ENCODE results near the gene DOK5.

The DOK5 gene

DNA sequence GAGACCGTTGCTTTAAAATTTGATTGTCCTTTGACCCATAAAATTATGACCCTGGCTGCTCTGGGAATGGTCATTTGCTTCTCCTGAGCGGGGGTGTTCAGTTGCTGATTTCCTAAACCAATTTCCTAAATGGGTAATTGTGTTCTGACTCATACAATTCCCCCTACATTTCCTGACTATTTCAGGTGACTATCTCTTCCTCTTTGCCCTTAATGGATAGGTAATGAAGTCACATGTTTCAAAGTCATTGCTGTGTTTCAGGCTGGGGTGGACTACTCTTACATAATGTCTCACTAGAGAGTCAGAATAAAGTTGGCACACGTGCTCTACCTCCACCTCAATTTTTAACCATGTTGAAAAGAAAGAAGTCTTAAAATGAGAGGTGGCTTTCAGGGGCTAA is 109.8 kb downstream of the DOK5 start:
- no peaks in the 10 kb centered on the region for H3K36me3 ChIP-seq (ENCODE audit: control insufficient read depth, insufficient read depth, low read length)
- H3K4me1 ChIP-seq (ENCODE audit: control insufficient read depth, insufficient read depth, low read length, poor library complexity, severe bottlenecking), result no peaks in the 10 kb centered on the region
- 80 to 89% methylated on average over 1 to 2 of the region's 3 CpGs for WGBS, 2 experiments (ENCODE audit: insufficient coverage in 2 of 2)
- no peaks in the 10 kb centered on the region for H3K9me3 ChIP-seq (ENCODE audit: control insufficient read depth, low read length)
- no peak overlapping the region for H3K27ac ChIP-seq (ENCODE audit: low read depth, low read length, severe bottlenecking)
- H3K4me3 ChIP-seq (ENCODE audit: extremely low read depth, insufficient read depth, low read length, poor library complexity, severe bottlenecking), result no peak overlapping the region

DNA sequence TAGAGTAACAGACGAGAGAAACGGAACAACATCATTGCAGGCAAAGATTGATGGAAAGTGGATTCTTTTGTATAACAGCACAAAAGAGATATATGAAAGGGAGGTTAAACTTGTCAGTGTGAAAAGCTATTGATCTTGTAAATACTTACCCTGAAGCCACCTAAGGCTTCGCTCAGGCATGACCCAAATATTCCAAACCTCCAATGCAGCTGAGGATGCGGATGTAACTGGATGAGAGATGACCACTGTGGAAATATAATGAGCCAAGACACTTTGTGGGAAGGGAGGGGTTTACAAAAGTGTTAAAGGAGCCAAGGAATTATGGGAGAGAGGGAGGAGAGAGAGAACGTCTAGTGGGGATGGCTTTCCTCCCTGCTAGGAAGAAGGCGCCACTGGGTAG is 112.0 kb downstream of the DOK5 start:
- 63 to 95% methylated on average over 1 to 4 of the region's 6 CpGs for WGBS, 2 experiments (ENCODE audit: insufficient coverage in 2 of 2)
- H3K4me1 ChIP-seq (ENCODE audit: control insufficient read depth, insufficient read depth, low read length, poor library complexity, severe bottlenecking), result no peaks in the 10 kb centered on the region
- H3K4me3 ChIP-seq (ENCODE audit: extremely low read depth, insufficient read depth, low read length, poor library complexity, severe bottlenecking), result no peak overlapping the region
- H3K36me3 ChIP-seq (ENCODE audit: control insufficient read depth, insufficient read depth, low read length), result no peaks in the 10 kb centered on the region
- no peak overlapping the region for H3K27ac ChIP-seq (ENCODE audit: low read depth, low read length, severe bottlenecking)
- no peaks in the 10 kb centered on the region for H3K9me3 ChIP-seq (ENCODE audit: control insufficient read depth, low read length)

DNA sequence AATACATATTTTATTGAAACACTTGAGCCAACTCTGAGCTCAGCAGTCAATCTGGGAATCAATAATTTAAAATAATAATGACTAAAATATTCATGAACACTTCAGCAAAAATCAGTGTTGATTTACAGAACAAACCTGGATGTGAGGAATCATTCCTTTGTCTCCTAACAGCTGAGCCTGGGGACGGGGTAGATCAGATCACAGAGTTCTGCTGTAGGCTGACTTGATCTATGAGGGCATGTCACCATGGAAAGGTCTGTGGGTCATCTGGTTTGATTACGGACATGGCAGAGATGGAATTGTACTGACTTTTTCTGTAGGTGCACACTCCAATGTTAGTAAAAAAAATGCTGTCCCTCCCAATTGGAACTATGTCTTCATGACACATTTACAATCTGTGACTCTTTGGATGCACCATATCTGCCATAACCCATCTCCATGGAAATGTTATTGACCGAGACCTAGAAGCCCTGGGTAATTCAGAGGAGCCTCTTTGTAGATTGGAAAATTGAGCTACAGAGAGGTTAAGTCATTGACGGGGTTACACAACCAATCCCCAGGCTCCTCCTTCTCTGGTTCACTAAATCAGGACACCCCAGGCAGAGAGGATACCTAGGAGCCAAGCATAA is 114.1 kb downstream of the DOK5 start:
- H3K27ac ChIP-seq (ENCODE audit: low read depth, low read length, severe bottlenecking), result no peak overlapping the region
- H3K4me1 ChIP-seq (ENCODE audit: control insufficient read depth, insufficient read depth, low read length, poor library complexity, severe bottlenecking), result no peaks in the 10 kb centered on the region
- no peaks in the 10 kb centered on the region for H3K36me3 ChIP-seq (ENCODE audit: control insufficient read depth, insufficient read depth, low read length)
- H3K4me3 ChIP-seq (ENCODE audit: extremely low read depth, insufficient read depth, low read length, poor library complexity, severe bottlenecking), result no peak overlapping the region
- H3K9me3 ChIP-seq (ENCODE audit: control insufficient read depth, low read length), result no peaks in the 10 kb centered on the region
- WGBS, 2 experiments (ENCODE audit: insufficient coverage in 2 of 2), result 87 to 94% methylated on average over 2 of the region's 4 CpGs

DNA sequence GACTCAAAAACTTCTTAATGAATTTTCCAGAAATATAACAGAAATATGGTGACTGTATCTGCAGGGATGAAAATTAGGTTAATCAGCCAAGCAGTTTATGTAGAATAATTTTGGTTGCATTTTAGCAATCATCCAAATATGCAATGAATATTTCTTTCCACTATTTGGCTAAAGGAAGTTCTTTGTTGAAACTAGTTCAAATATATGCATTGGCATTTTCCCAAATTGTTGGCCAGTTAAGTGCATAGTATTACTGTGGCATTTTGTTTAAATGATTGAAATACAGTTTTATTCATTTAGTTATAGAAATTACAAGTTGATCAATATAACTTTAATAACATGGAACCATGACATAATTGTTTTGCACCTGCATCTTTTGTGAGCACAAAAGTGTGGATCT is 115.5 kb downstream of the DOK5 start:
- no peaks in the 10 kb centered on the region for H3K9me3 ChIP-seq (ENCODE audit: control insufficient read depth, low read length)
- H3K4me3 ChIP-seq (ENCODE audit: extremely low read depth, insufficient read depth, low read length, poor library complexity, severe bottlenecking), result no peak overlapping the region
- no peaks in the 10 kb centered on the region for H3K36me3 ChIP-seq (ENCODE audit: control insufficient read depth, insufficient read depth, low read length)
- H3K27ac ChIP-seq (ENCODE audit: low read depth, low read length, severe bottlenecking), result no peak overlapping the region
- H3K4me1 ChIP-seq (ENCODE audit: control insufficient read depth, insufficient read depth, low read length, poor library complexity, severe bottlenecking), result no peaks in the 10 kb centered on the region

DNA sequence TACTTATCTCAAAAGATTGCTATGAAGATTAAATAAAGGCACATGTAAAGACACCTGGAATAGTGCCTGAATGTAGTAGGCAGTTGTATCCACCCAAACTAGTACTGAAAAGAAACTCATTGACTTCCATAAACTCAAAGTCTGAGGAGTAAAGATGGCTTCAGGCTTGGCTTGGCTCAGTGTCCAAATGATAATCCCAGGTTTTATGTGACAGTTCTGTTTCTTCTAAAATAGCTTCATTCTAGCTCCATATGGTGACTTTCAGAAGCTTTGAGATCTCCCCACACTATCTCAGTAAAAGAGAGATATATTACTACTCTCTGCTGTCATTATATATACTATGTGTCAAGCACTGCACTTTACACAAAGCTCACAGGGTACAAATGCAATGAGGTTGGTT is 121.3 kb downstream of the DOK5 start:
- Histone ChIP-seq H3K9me3 (ENCODE audit: control insufficient read depth, low read length) (peaks cover 8% of the 10 kb centered on the region), H3K27ac (ENCODE audit: low read depth, low read length, severe bottlenecking) (no peak overlapping the region), H3K4me1 (ENCODE audit: control insufficient read depth, insufficient read depth, low read length, poor library complexity, severe bottlenecking) (no peaks in the 10 kb centered on the region), H3K4me3 (ENCODE audit: extremely low read depth, insufficient read depth, low read length, poor library complexity, severe bottlenecking) (no peak overlapping the region), H3K36me3 (ENCODE audit: control insufficient read depth, insufficient read depth, low read length) (no peaks in the 10 kb centered on the region)

DNA sequence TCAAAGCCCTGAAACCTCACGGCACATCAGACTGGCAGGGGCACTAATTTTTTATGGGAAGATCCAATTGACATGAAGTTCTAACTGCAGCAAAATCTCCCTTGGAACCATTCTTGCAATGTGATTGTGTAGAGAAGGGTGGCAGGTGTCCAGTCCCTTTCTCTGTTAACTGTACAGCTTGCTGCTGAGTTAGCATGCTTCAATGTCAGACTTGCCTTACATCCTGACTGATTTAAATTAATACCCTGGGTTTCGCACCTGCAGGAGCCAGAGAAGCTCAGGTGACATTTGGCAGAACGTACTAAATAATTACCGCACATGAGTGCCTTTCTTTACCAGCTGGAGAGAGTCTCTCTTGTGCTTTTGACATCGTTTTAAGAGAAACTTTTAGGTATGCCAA is 123.0 kb downstream of the DOK5 start:
- Histone ChIP-seq H3K27ac (ENCODE audit: low read depth, low read length, severe bottlenecking) (no peak overlapping the region), H3K4me1 (ENCODE audit: control insufficient read depth, insufficient read depth, low read length, poor library complexity, severe bottlenecking) (no peaks in the 10 kb centered on the region), H3K36me3 (ENCODE audit: control insufficient read depth, insufficient read depth, low read length) (no peaks in the 10 kb centered on the region), H3K4me3 (ENCODE audit: extremely low read depth, insufficient read depth, low read length, poor library complexity, severe bottlenecking) (no peak overlapping the region), H3K9me3 (ENCODE audit: control insufficient read depth, low read length) (peaks cover 8% of the 10 kb centered on the region)
- 97 to 100% methylated on average over 3 of the region's 5 CpGs for WGBS, 2 experiments (ENCODE audit: insufficient coverage in 2 of 2)

DNA sequence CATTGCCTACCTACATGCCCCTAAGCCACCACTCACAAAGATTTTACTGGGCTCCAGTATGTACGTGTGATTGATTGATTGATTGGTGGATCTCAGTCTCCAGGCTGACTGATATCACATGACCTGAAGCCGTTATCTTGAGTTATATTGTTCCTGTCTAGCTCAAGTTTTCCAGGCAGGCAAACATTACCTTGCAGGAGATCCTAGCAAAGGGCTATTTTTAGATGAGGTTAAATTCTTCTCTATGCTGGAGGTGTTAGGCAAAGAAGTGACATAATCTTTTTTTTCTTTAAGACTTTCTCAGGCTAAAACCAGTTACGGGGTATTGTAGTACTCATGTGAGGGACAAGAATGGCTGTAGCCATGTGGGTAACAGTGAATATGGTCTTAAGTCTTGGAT is 125.2 kb downstream of the DOK5 start:
- no peaks in the 10 kb centered on the region for H3K4me1 ChIP-seq (ENCODE audit: control insufficient read depth, insufficient read depth, low read length, poor library complexity, severe bottlenecking)
- no peak overlapping the region for H3K27ac ChIP-seq (ENCODE audit: low read depth, low read length, severe bottlenecking)
- WGBS, 2 experiments (ENCODE audit: insufficient coverage in 2 of 2), result 86 to 96% methylated on average over 2 to 3 of the region's 3 CpGs
- H3K36me3 ChIP-seq (ENCODE audit: control insufficient read depth, insufficient read depth, low read length), result no peaks in the 10 kb centered on the region
- no peak overlapping the region for H3K4me3 ChIP-seq (ENCODE audit: extremely low read depth, insufficient read depth, low read length, poor library complexity, severe bottlenecking)
- H3K9me3 ChIP-seq (ENCODE audit: control insufficient read depth, low read length), result peaks cover 8% of the 10 kb centered on the region

DNA sequence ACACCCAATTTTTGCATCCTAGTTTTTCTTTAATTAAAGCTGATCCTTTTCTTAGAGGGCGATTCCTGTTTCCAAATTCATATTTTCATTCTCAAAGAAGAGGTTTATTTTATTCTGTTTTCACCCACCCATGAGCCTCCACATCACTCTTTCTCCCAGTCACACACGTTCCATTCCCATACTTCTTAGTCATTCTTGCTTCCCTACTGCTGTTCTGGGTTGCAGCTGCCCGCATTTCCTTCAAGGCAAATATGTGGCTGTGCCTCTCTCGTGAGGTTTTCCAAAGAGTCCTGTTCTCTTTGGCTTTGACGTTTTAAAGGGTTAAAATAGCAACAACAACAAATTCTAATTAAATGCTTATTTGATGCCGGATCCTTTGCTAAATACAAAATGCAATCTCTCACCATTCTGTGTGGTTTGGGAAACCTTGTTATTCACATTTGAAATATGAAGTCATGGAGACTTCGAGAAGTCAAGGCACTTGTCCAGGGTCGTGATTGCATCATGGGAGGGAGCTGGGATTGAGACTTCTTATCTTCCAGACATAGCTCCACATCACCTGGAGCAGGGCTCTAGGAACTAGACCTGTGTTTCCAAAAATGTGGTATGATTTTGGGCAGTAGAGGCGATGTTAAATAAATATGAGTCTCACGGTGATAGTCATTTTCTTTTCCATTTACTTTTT is 126.6 kb downstream of the DOK5 start:
- no peaks in the 10 kb centered on the region for H3K36me3 ChIP-seq (ENCODE audit: control insufficient read depth, insufficient read depth, low read length)
- WGBS, 2 experiments (ENCODE audit: insufficient coverage in 2 of 2), result 87 to 89% methylated on average over 5 to 6 of the region's 10 CpGs
- H3K4me3 ChIP-seq (ENCODE audit: extremely low read depth, insufficient read depth, low read length, poor library complexity, severe bottlenecking), result no peak overlapping the region
- H3K9me3 ChIP-seq (ENCODE audit: control insufficient read depth, low read length), result peaks cover 8% of the 10 kb centered on the region
- no peak overlapping the region for H3K27ac ChIP-seq (ENCODE audit: low read depth, low read length, severe bottlenecking)
- no peaks in the 10 kb centered on the region for H3K4me1 ChIP-seq (ENCODE audit: control insufficient read depth, insufficient read depth, low read length, poor library complexity, severe bottlenecking)

DNA sequence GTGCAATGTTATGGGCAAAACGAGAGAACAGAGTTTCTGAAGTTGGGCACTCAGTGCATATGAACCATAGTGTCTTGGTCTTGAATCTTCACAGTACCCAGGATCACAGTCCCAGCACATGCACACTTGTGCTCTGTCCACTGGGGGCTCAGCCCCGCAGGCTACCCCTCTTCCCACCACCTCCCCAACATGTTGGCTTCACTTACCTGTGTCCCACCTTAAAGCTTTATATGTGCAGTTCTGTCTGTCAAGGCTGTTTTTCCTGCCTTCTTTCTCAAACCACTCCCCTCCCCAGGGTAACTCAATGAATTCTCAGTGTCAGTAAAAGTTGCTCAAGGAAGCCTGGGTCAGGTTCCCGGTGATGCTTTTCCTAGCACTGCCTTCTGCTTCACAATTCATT is 129.9 kb downstream of the DOK5 start:
- Histone ChIP-seq H3K4me3 (ENCODE audit: extremely low read depth, insufficient read depth, low read length, poor library complexity, severe bottlenecking) (no peak overlapping the region), H3K9me3 (ENCODE audit: control insufficient read depth, low read length) (peaks cover 3% of the 10 kb centered on the region), H3K27ac (ENCODE audit: low read depth, low read length, severe bottlenecking) (no peak overlapping the region), H3K36me3 (ENCODE audit: control insufficient read depth, insufficient read depth, low read length) (no peaks in the 10 kb centered on the region), H3K4me1 (ENCODE audit: control insufficient read depth, insufficient read depth, low read length, poor library complexity, severe bottlenecking) (no peaks in the 10 kb centered on the region)
- WGBS, 2 experiments (ENCODE audit: insufficient coverage in 2 of 2), result 92 to 100% methylated on average over 1 of the region's 3 CpGs

DNA sequence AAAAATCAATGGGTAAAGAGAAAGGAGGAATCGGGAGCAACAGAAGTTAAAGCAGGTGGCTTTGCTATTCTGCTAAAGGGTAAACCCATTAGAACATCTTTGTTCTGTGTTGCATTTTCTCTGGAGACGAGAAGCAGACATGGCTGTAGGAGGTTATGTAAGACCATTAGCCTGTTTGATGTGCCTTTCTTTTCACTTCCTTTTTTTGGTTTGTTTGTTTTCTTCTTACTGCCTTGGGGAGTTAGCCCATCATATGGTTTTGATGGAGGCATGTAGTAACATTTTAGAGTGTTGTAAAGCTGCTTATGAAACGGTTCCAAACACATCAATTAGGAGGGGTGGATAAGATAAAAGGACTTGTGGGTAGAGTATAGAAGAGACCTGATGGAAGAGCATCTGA is 131.0 kb downstream of the DOK5 start:
- H3K36me3 ChIP-seq (ENCODE audit: control insufficient read depth, insufficient read depth, low read length), result no peaks in the 10 kb centered on the region
- no peak overlapping the region for H3K27ac ChIP-seq (ENCODE audit: low read depth, low read length, severe bottlenecking)
- H3K4me1 ChIP-seq (ENCODE audit: control insufficient read depth, insufficient read depth, low read length, poor library complexity, severe bottlenecking), result no peaks in the 10 kb centered on the region
- WGBS, 2 experiments (ENCODE audit: insufficient coverage in 2 of 2), result 84 to 93% methylated on average over 2 to 3 of the region's 3 CpGs
- H3K9me3 ChIP-seq (ENCODE audit: control insufficient read depth, low read length), result no peaks in the 10 kb centered on the region
- no peak overlapping the region for H3K4me3 ChIP-seq (ENCODE audit: extremely low read depth, insufficient read depth, low read length, poor library complexity, severe bottlenecking)

DNA sequence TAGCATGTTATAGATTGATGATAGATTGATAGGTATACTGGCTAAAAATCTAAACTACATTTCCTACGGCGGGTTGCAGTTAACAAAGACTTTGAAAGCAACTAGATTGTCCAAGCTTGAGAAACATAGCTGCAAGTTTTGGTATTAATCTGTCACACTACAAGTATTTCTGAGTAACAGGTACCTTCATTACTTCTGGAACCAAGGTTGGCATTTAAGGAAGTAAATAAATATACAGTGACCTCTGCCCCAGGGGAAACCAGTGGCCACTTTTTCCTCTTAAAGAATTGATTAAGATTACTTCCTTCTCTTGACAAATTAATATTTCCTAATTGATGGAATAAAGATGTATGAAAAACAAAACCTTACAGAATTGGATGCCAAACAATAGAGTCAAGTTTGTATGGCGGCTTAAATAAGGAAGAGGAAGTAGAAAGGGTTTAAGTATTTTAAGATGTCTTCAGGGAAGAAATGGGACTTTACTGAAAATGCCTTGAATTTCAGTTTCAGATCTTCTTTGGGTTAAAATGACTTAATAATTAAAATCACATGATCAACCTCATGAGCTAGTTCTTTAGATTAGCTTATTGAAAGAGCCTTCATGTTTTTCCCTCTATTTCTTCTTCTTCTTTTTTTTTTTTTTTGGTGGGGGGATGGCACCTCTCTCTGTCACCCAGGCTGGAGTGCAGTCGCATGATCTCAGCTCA is 132.8 kb downstream of the DOK5 start:
- Histone ChIP-seq H3K4me3 (ENCODE audit: extremely low read depth, insufficient read depth, low read length, poor library complexity, severe bottlenecking) (no peak overlapping the region), H3K27ac (ENCODE audit: low read depth, low read length, severe bottlenecking) (no peak overlapping the region), H3K36me3 (ENCODE audit: control insufficient read depth, insufficient read depth, low read length) (no peaks in the 10 kb centered on the region), H3K9me3 (ENCODE audit: control insufficient read depth, low read length) (no peaks in the 10 kb centered on the region), H3K4me1 (ENCODE audit: control insufficient read depth, insufficient read depth, low read length, poor library complexity, severe bottlenecking) (no peaks in the 10 kb centered on the region)
- WGBS, 2 experiments (ENCODE audit: insufficient coverage in 2 of 2), result no CpG with 5 or more reads among the region's 4 CpGs
